Left lobe of liver (tissue), 2 donors: ENCODE data around the gene FBXL20. TPM values are rescaled to one million over a fixed set of nuclear protein-coding genes. Genes with fewer than 3 reads are reported as not detected.
"Not testable (repeated sequence)": the region's sequence is repeated elsewhere in the genome, so short reads cannot be mapped to it uniquely, and the experiment has no call there.

Experiments
- ATAC-seq: fragments of 200-7000 bp; cut with Tn5 transposase; one replicate; pipeline ENCODE4 v1.9.1; 2020; ENCODE audit warnings: mild to moderate bottlenecking, moderate library complexity
- DNase-seq: peaks from one replicate; pipeline ENCODE4 v3.0.0-alpha.2; 2020; ENCODE audit warnings: low spot score
- total RNA-seq: library from RNA; stranded (reverse); gene quantifications from one replicate; pipeline ENCODE4 v1.2.1, GENCODE V29; 2021
- donor health status: DM: no; HTN: no; CAD: no; lungs with moderate emphysema.
- donor health status: DM: no; HTN: yes; CAD: no.

Gene FBXL20
- total RNA-seq, 1 donor from 2014 or later, result 9.0 TPM

- ATAC-seq, result no peak
- DNase-seq, result no peak
Measured at GRCh38 chr17:39385040-39385439, 16.4 kb downstream of the FBXL20 start.

DNA sequence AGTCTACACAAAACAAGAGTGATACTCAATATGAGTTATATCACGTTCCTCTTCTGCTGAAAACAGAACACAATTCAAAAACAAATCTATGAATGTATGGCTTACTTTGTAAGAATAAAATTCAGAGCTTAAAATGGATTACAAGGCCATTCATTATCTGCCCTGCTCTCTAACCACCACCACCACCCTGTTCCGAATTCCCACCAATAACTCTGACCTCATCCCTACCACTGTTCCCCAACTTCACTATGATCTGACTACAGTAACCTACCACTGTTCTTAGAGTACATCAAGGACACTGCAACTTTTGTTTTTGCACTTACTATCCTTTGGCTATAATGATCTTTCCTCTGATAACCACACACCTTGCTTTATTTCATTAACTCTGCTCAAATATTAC lies 21.3 kb downstream of the FBXL20 start:
- no peak for DNase-seq
- no peak for ATAC-seq

DNA sequence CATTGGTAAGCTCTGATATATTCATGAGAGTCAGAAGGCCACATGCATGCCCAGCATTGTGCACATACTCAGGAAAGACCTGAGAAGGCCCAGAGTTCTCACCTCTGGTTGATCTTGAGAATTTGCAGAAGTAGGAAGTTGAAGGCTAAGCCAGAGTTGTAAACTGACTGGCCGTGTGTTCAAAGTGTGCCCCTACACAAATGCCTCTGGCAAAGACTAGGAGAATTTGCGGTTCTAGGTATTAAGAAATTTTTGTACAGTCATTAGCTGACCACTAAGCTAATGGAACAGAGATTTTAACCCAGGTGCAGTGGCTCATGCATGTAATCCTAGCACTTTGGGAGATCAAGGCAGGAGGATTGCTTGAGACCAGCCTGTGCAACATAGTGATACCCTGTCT lies 25.0 kb downstream of the FBXL20 start:
- DNase-seq (no peak), ATAC-seq (no peak)

DNA sequence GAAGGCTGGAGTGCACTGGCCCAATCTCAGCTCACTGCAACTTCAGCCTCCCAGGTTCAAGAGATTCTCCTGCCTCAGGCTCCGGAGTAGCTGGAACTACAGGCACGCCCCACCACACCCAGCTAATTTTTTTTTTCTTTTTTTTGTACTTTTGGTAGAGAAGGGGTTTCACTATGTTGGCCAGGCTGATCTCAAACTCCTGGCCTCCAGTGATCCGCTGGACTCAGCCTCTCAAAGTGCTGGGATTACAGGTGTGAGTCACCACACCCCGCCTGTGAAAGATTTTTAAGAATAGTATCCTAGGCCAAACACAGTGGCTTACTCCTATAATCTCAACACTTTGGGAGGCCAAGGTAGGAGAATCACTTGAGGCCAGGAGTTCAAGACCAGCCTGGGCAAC lies 33.6 kb downstream of the FBXL20 start:
- DNase-seq, ATAC-seq: not testable (repeated sequence)

DNA sequence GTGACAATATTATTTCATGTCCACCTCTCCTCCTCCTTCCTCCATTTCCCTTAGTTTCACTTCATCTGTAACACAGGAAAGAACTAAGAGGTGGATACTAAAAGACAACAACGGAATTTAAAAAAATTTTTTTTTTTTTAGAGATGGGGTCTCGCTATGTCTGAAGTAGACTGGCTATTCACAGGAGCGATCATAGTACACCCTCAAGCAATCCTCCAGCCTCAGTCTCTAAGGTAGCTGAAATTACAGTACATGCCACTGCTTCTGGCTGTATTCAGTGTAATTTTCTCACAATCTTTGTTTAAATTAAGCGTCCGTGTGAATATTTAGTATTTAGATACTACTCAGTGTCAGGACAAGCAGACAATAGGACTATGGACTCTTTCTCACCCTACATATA lies 35.6 kb downstream of the FBXL20 start:
- no peak for DNase-seq
- ATAC-seq, result no peak

- DNase-seq (no peak), ATAC-seq (no peak)
Measured at GRCh38 chr17:39365242-39365641, 36.2 kb downstream of the FBXL20 start.

- DNase-seq, result no peak
- no peak for ATAC-seq
Measured at GRCh38 chr17:39364236-39365025, 37.0 kb downstream of the FBXL20 start.

- no peak for ATAC-seq
Measured at GRCh38 chr17:39361064-39361463, 40.4 kb downstream of the FBXL20 start.

DNA sequence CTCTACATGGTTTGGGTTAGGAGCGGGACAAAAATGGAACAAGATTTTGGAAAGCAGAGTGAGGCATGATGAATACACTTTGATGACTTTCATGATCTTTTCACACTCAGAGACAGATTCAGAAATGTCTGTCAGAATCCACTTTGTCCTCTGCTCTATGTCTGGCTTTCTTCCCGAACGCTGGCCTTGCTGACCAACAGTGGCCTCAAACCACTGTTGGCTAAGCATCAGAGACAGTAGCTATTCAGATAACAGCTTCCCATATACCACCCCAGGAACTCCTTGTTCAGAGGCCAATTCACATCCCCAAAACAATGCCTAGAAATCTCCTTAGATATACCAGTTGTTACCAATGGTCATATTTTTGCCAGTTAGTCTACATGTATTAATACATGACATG lies 40.9 kb downstream of the FBXL20 start:
- DNase-seq, result peak; percentile 63
- ATAC-seq, result peak; percentile 91

More at GRCh38 chr17:39361064-39361463, 40.4 kb downstream of the FBXL20 start:
- DNase-seq, result no peak

DNA sequence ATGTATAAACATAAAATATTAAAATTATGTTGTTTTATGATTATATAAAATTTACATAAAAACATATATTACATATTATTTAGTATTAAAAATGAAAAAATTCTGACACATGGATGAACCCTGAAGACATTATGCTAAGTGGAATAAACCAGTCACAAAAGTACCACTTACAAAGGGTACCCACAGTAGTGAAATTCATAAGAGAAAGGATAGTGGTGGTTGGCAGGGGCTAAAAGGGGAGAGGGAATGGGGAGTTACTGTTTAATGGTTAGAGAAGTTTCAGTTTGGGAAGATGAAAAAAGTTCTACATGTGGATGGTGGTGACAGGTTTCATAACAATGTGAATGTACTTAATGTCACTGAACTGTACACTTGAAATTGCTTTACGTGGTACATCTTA lies 41.4 kb downstream of the FBXL20 start:
- no peak for ATAC-seq
- DNase-seq, result no peak

DNA sequence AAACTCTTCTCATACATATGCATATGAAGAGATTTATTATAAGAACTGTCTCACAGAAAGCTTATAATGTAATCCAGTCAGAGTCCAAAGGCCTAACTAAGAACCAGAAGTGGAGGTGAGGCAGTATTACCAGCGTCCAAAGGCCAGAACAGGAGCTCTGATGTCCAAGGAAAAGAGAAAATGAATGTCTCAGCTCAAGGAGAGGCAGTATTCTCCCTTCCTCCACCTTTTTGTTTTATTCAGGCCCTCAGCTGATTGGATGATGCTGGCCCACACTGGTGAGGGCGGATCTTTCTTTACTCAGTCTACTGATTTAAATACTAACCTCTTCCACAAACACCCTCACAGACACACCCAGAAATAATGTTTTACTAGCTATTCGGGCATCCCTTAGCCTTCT lies 43.4 kb downstream of the FBXL20 start:
- ATAC-seq (peak; percentile 78), DNase-seq (no peak)

DNA sequence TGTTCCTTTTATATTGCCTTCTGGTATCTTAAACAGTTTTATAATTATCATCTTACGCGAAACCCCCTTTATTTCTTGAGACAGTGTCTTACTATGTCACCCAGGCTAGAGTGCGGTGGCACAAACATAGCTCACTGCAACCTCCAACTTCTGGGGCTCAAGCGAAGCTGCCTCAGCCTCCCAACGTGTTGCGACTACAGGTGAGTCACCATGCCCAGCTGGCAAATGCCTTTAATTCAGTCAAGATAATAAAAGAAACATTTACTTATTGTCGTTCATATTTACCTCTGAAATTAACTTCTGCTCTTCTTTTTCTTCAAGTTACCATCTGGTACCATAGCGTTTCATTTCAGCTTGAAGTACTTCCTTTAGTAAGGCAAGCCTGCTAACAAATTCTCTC lies 43.9 kb downstream of the FBXL20 start:
- DNase-seq (no peak), ATAC-seq (no peak)

GRCh38 chr17:39352986-39353385 lies 48.4 kb downstream of the FBXL20 start:
- no peak for ATAC-seq
- DNase-seq, result no peak

DNA sequence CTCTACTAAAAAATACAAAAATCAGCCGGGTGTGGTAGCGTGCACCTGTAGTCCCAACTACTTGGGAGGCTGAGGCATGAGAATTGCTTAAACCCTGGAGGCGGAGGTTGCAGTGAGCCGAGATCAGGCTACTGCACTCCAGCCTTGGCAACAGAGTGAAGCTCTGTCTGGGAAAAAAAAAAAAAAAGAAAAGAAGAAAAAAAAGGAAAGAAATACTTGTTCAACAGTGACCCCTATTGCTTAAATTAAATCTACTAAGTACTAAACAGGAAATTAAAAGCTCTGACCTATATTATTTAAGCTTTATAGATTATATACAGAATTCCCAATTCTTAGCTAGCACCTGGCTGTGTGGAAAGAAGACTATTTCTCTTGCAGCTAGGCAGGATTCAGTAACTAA lies 48.9 kb downstream of the FBXL20 start:
- peak; percentile 53 for ATAC-seq
- no peak for DNase-seq

DNA sequence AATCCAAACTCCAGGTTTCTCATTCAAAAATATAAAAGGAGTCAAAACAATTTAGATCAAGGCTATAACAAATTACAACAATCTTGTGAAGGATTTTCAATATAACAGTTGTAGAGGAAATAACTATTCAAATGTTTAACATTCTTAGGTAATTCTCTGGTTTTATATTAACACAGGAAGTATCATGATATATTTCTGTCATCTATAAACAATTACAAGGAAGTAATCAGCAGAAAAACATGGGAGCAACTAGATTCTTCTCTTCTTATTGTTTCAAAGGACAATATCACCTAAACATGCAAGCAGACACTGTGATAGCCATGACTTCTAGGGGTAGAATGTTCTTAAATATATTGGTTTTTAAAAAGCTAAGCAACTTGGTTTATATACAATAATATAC lies 49.9 kb downstream of the FBXL20 start:
- DNase-seq (no peak), ATAC-seq (no peak)

DNA sequence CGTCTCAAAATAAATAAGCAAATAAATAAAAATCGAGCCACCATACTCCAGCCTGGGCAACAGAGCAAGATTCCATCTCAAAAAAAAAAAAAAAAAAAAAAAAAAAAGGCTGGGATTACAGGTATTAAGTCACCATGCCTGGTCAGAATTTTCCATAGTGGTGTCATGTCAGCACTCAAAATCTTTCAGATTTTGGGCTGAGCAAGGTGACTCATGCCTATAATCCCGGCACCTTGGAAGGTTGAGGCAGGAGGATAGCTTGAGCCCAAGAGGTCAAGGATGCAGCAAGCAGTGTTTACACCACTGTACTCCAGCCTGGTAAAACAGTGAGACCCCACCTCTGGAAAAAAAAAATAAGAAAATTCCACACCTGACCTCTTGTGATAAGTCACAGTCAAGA lies 52.2 kb downstream of the FBXL20 start:
- DNase-seq, result no peak
- no peak for ATAC-seq

GRCh38 chr17:39346863-39347262 lies 54.6 kb downstream of the FBXL20 start:
- not testable (repeated sequence) for ATAC-seq, DNase-seq

GRCh38 chr17:39341541-39341940 lies 59.9 kb downstream of the FBXL20 start:
- no peak for DNase-seq
- ATAC-seq, result no peak

DNA sequence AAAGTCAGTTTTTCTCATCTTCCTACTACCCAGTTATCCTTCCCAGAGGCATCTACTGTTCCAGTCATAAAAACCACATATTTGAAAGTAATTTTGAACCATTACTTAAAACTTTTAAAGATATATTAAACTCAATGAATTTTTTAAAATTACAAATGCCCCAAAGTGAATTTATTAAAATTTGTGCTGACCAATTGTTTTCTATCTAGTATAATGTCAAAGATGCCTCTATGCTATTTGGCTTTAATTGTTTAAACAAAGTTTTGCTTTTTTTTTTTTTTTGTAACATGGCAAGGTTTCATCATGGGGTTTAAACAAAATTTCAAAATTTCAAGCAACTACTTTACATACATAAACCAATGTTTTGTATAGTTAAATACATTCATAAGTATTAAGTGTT lies 60.7 kb downstream of the FBXL20 start:
- ATAC-seq, result no peak

DNA sequence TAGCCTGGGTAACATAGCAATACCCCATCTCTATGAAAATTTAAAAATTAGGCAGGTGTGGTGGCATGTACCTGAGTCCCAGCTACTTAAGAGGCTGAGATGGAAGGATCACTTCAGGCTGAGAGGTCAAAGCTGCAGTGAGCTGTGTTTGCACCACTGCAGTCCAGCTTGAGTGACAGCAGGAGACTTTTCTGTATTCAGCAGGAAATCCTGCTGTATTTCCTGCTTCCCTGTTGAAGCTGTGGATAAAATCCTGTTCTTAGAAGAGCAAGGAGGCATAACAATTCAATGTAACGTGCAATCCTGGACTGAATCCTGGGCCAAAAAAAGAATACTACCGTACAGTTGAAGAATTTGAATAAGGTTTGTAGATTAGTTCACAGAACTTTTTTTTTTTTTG lies 62.2 kb downstream of the FBXL20 start:
- peak; percentile 40 for ATAC-seq
- no peak for DNase-seq

More for the DNA sequence above, 60.7 kb downstream of the FBXL20 start:
- DNase-seq, result no peak

- ATAC-seq, DNase-seq: not testable (repeated sequence)
Measured at GRCh38 chr17:39337649-39338048, 63.8 kb downstream of the FBXL20 start.

DNA sequence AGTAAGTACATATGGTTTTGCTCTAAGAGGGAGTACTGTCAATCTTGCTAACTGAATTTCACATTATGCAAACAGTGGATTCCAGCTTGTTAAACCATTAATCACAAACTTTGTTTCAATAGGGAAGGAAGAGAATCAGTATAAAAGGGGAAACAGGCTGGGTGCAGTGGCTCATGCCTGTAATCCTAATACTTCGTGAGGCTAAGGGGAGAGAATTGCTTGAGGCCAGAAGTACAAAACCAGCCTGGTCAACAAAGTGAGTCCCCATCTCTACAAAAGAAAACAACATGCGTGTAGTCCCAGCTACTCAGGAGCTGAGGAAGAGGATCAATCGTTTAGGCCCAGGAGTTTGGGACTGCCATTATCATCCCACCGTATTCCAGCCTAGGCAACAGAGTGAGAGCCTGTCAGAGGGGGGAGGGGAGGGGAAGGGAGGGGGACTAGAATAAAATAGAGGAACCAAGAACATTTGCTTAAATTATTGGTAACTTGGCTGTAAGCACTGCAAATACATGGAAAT lies 65.7 kb downstream of the FBXL20 start:
- DNase-seq (no peak), ATAC-seq (peak; percentile 28)
